OCI-LY1 (cell line): ENCODE data around the gene ZNF281.

Experiments used
- CTCF ChIP-seq: fragments of 200-600 bp; sonication (generic), shearing (Covaris generic); IDR thresholded peaks from 2 replicates; pipeline ENCODE4 v1.5.1; 2017; ENCODE audit warnings: mild to moderate bottlenecking, antibody characterized with exemption, low read length, moderate library complexity, mixed read lengths
- EZH2 ChIP-seq: fragments of 200-600 bp; sonication (generic), shearing (Covaris generic); IDR thresholded peaks from 2 replicates; pipeline ENCODE4 v1.8.0; 2017; ENCODE audit warnings: borderline replicate concordance, mixed run types, mild to moderate bottlenecking, antibody characterized with exemption, low read length, moderate library complexity, mixed read lengths

- TF ChIP-seq CTCF: no peak
- no peak for TF ChIP-seq EZH2
Measured at GRCh38 chr1:200409761-200410565, at the start of gene ZNF281.
